Measurements from ENCODE around the gene TARS3. TPM values are rescaled to one million over a fixed set of nuclear protein-coding genes. Genes with fewer than 3 reads are reported as not detected.
A peak's percentile ranks its signal among the peaks of the same experiment; 100 is the strongest.

Gene TARS3
- total and polyA plus RNA-seq, 12 donors = 8.1 to 42.5 (median 33.8) TPM

GRCh38 chr15:101612676-101613075 lies 111.6 kb downstream of the TARS3 start:
- intact Hi-C loops (cut with DNase I) = no loop called here
- WGBS, 2 donors = 91 to 96% methylated on average over 11 of the region's 11 CpGs
- Histone ChIP-seq H3K27ac (peak overlapping the region in 3 of 10 donors; percentile 53 to 78 (median 62)), H3K4me1 (peaks cover 24 to 71% (median 47%) of the 10 kb centered on the region in 9 donors), H3K36me3 (no peaks in the 10 kb centered on the region), H3K9me3 (no peaks in the 10 kb centered on the region), H3K4me3 (no peak overlapping the region), H3K27me3 (no peaks in the 10 kb centered on the region)
- no peak for DNase-seq
- no peak for ATAC-seq
- no peak for TF ChIP-seq CTCF (IDR thresholded peaks at IDR 0.05)

DNA sequence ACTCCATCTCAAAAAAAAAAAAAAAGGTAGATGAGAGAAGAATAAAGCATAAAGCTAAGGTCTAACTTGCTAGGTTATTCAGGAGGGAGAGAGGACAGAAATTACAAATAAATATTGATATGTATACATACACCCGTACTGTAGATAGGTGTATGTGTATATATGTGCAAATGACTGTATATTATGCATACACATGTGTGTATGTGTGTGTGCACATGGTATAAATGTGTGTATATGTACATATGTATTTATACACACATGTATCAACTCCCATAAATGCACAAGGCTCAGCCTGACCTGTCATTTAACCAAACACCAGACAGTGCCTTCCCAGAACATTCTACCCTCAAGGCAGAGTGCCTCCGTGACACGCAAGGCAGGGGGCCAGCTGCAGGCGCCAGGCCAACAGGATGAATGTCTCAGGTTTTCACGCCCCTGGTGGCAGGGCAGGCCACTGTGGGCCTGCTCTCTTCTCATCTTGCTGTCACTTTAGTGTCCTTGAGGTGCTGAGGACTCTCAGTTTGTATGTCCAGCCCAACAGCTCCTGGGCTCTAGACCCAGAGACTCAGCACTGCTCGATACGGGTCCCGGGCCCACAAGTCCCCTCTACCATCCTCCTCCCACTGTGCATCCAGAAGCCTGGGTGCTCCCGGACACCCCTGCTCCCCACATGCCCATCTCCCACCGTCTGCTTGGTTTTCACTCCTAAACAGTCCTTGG lies 112.5 kb downstream of the TARS3 start:
- Histone ChIP-seq H3K4me1 (peaks cover 22 to 63% (median 42%) of the 10 kb centered on the region in 9 donors), H3K36me3 (no peaks in the 10 kb centered on the region), H3K9me3 (no peaks in the 10 kb centered on the region), H3K27me3 (no peaks in the 10 kb centered on the region), H3K4me3 (no peak overlapping the region), H3K27ac (no peak overlapping the region)
- no peak for TF ChIP-seq CTCF (IDR thresholded peaks at IDR 0.05)
- DNase-seq (no peak), ATAC-seq (no peak)
- 89 to 91% methylated on average over 10 of the region's 10 CpGs for WGBS, 2 donors
- intact Hi-C loops (cut with DNase I) = no loop called here

- WGBS, 2 donors = 91 to 92% methylated on average over 15 of the region's 15 CpGs
- no peak for TF ChIP-seq CTCF (IDR thresholded peaks at IDR 0.05)
- intact Hi-C loops (cut with DNase I) = no loop called here
- Histone ChIP-seq H3K4me1 (peaks cover 18 to 56% (median 35%) of the 10 kb centered on the region in 9 donors), H3K36me3 (no peaks in the 10 kb centered on the region), H3K9me3 (no peaks in the 10 kb centered on the region), H3K4me3 (no peak overlapping the region), H3K27ac (no peak overlapping the region), H3K27me3 (no peaks in the 10 kb centered on the region)
- no peak for ATAC-seq
- no peak for DNase-seq
These were observed 113.3 kb downstream of the TARS3 start for GRCh38 chr15:101611007-101611406.

DNA sequence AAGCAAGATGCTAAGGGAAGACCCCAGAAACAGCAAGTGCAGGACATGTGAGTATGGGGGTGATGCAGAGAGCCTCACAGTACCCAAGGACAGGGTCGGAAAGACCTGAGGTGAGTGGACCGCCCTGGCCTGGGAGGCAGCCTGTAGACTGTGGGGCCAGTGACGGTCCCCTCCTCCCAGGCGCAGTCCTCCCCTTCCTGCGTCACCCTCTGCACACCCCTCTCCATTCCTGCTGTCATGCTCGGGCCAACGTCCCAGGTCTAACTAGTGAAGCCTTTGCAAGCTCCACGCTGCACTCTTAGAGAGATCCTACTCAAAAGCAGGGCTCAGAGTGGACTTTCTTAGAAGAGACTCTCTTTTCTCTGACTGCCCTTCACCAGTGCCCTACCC lies 113.7 kb downstream of the TARS3 start:
- Histone ChIP-seq H3K27ac (no peak overlapping the region), H3K27me3 (no peaks in the 10 kb centered on the region), H3K4me1 (peaks cover 17 to 52% (median 31%) of the 10 kb centered on the region in 9 donors), H3K9me3 (no peaks in the 10 kb centered on the region), H3K4me3 (no peak overlapping the region), H3K36me3 (no peaks in the 10 kb centered on the region)
- no peak for TF ChIP-seq CTCF (IDR thresholded peaks at IDR 0.05)
- ATAC-seq (no peak), DNase-seq (no peak)
- WGBS, 2 donors = 94 to 96% methylated on average over 8 of the region's 8 CpGs
- intact Hi-C loops (cut with DNase I) = no loop called here
